ENCODE data around the gene RPS18. TPM values are rescaled to one million over a fixed set of nuclear protein-coding genes. Genes with fewer than 3 reads are reported as not detected.

RPS18 gene
- total and polyA plus RNA-seq, 2 of the 13 experiments (the other 11 are each of a cell fraction or from before 2014, with no cell fraction given) = 3,896 to 5,806 TPM

GRCh38 chr6:33314943-33315792 lies 43.3 kb downstream of the RPS18 start (continued):
- no peak for TF ChIP-seq HMGXB4 (CRISPR knock-in tag; IDR thresholded peaks at IDR 0.05; ENCODE audit: borderline replicate concordance in 1 of 2, low read depth in 1 of 2)
- no peak for TF ChIP-seq SP140L (CRISPR knock-in tag; IDR thresholded peaks at IDR 0.05; ENCODE audit: borderline replicate concordance)
- TF ChIP-seq THAP9 (CRISPR knock-in tag; IDR thresholded peaks at IDR 0.05; ENCODE audit: borderline replicate concordance) = peak; percentile 39; the same call in 1 of the 2 replicates
- 0 out of 2 replicates have a peak, but pooled peaks have one; percentile 38 for TF ChIP-seq ZNF501 (CRISPR knock-in tag; IDR thresholded peaks at IDR 0.05)
- peak; percentile 57; the same call in 1 of the 2 replicates for TF ChIP-seq ZFP91 (CRISPR knock-in tag; IDR thresholded peaks at IDR 0.05; ENCODE audit: borderline replicate concordance)
- TF ChIP-seq KLF11 (CRISPR knock-in tag; IDR thresholded peaks at IDR 0.05) = no peak
- TF ChIP-seq HOXA3 (CRISPR knock-in tag; IDR thresholded peaks at IDR 0.05) = no peak; the same call in 1 of the 2 replicates
- no peak for TF ChIP-seq DMAP1 (CRISPR knock-in tag; IDR thresholded peaks at IDR 0.05)
- TF ChIP-seq E2F1 (CRISPR knock-in tag; IDR thresholded peaks at IDR 0.05) = no peak
- no peak for TF ChIP-seq ZNF280D (CRISPR knock-in tag; IDR thresholded peaks at IDR 0.05)
- 0 out of 2 replicates have a peak, but pooled peaks have one; percentile 7 for TF ChIP-seq ZNF367 (CRISPR knock-in tag; IDR thresholded peaks at IDR 0.05; ENCODE audit: borderline replicate concordance)

Measured in HepG2 (cell line).